Type B pancreatic cell (in vitro differentiated cells): Measurements from ENCODE around the gene MMP19. TPM values are rescaled to one million over a fixed set of nuclear protein-coding genes. Genes with fewer than 3 reads are reported as not detected.

Experiments used
- DNase-seq: peaks from one replicate; pipeline ENCODE4 v3.0.0; 2021; ENCODE audit warnings: mixed read lengths; ENCODE audit not compliant: unreplicated experiment; ENCODE audit errors: extremely low spot score
- H3K27ac Mint-ChIP-seq: 2 replicates; pipeline ENCODE4 v1.8.0; 2021; ENCODE audit warnings: mild to moderate bottlenecking, mixed read lengths
- H3K27me3 Mint-ChIP-seq: 2 replicates; pipeline ENCODE4 v1.8.0; 2021; ENCODE audit warnings: mixed read lengths
- H3K36me3 Mint-ChIP-seq: 2 replicates; pipeline ENCODE4 v1.8.0; 2021; ENCODE audit warnings: mixed read lengths
- H3K4me1 Mint-ChIP-seq: one replicate; pipeline ENCODE4 v1.8.0; 2021; ENCODE audit warnings: mixed read lengths; ENCODE audit not compliant: unreplicated experiment
- H3K4me3 Mint-ChIP-seq: 2 replicates; pipeline ENCODE4 v1.8.0; 2021; ENCODE audit warnings: mild to moderate bottlenecking, mixed read lengths
- H3K9me3 Mint-ChIP-seq: 2 replicates; pipeline ENCODE4 v1.8.0; 2021; ENCODE audit warnings: mixed read lengths
- CTCF ChIP-seq: fragments of 200-600 bp; sonication (generic); conservative IDR thresholded peaks from 2 replicates; pipeline ENCODE4 v1.5.0; 2021; ENCODE audit warnings: antibody characterized with exemption, mild to moderate bottlenecking
- total RNA-seq: library from RNA; stranded (reverse); gene quantifications from 2 replicates; pipeline ENCODE4 v1.2.1, GENCODE V29; 2021; ENCODE audit warnings: low replicate concordance

The MMP19 gene
- total RNA-seq, 1 donor from 2014 or later = 0.48 TPM

- peak overlapping the region; percentile 24 for H3K4me3 Mint-ChIP-seq
- H3K36me3 Mint-ChIP-seq = peaks cover 21% of the 10 kb centered on the region
- TF ChIP-seq CTCF = no peak
- no peaks in the 10 kb centered on the region for H3K9me3 Mint-ChIP-seq
- DNase-seq = no peak
- peak overlapping the region; percentile 44 for H3K27ac Mint-ChIP-seq
- peaks cover 42% of the 10 kb centered on the region for H3K4me1 Mint-ChIP-seq
- H3K27me3 Mint-ChIP-seq = no peaks in the 10 kb centered on the region
Measured at GRCh38 chr12:55823419-55823818, 19.3 kb downstream of the MMP19 start.

GRCh38 chr12:55822228-55822627, 20.5 kb downstream of the MMP19 start:
- peak; percentile 49 for TF ChIP-seq CTCF
- H3K9me3 Mint-ChIP-seq = no peaks in the 10 kb centered on the region
- DNase-seq = no peak
- peaks cover 13% of the 10 kb centered on the region for H3K36me3 Mint-ChIP-seq
- no peaks in the 10 kb centered on the region for H3K27me3 Mint-ChIP-seq
- H3K4me3 Mint-ChIP-seq = peak overlapping the region; percentile 54
- peaks cover 31% of the 10 kb centered on the region for H3K4me1 Mint-ChIP-seq
- H3K27ac Mint-ChIP-seq = no peak overlapping the region

- Mint-ChIP-seq H3K9me3 (no peaks in the 10 kb centered on the region), H3K4me1 (peaks cover 22% of the 10 kb centered on the region), H3K27ac (no peak overlapping the region), H3K27me3 (no peaks in the 10 kb centered on the region), H3K4me3 (no peak overlapping the region), H3K36me3 (peaks cover 13% of the 10 kb centered on the region)
- no peak for DNase-seq
- peak; percentile 41 for TF ChIP-seq CTCF
Measured at GRCh38 chr12:55820679-55821078, 22.1 kb downstream of the MMP19 start.

- no peak for DNase-seq
- H3K36me3 Mint-ChIP-seq = peaks cover 17% of the 10 kb centered on the region
- H3K27me3 Mint-ChIP-seq = no peaks in the 10 kb centered on the region
- TF ChIP-seq CTCF = no peak
- no peaks in the 10 kb centered on the region for H3K9me3 Mint-ChIP-seq
- no peak overlapping the region for H3K4me3 Mint-ChIP-seq
- peak overlapping the region; percentile 27 for H3K27ac Mint-ChIP-seq
- peaks cover 20% of the 10 kb centered on the region for H3K4me1 Mint-ChIP-seq
Measured at GRCh38 chr12:55818886-55819285, 23.9 kb downstream of the MMP19 start.

GRCh38 chr12:55818140-55818728, 24.5 kb downstream of the MMP19 start:
- TF ChIP-seq CTCF = no peak
- no peak overlapping the region for H3K27ac Mint-ChIP-seq
- no peak for DNase-seq
- H3K36me3 Mint-ChIP-seq = peaks cover 16% of the 10 kb centered on the region
- peaks cover 18% of the 10 kb centered on the region for H3K4me1 Mint-ChIP-seq
- no peaks in the 10 kb centered on the region for H3K9me3 Mint-ChIP-seq
- H3K4me3 Mint-ChIP-seq = no peak overlapping the region
- no peaks in the 10 kb centered on the region for H3K27me3 Mint-ChIP-seq
